ENCODE measurements around the gene SIPA1L2.

DNA sequence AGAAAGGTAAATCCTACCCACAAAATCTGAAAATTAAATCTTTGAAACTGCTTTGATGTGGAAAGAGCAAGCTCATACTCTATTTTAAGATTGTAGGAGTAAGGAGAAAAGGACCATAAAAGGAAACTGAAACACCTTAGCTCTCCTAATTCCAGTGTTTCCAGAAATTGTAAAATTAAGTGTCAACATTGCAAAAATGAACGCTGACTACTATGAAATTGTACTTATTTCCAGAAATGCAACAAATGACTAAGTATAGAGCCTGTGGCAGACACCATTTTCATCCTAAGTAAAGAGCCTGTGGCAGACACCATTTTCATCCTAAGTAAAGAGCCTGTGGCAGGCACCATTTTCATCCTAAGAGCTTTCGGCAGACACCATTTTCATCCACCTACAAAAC is 6.9 kb upstream of the SIPA1L2 start:
- TF ChIP-seq CTCF (IDR thresholded peaks at IDR 0.05; ENCODE audit: insufficient read depth, low read length, poor library complexity, severe bottlenecking), result no peak
- no peak for TF ChIP-seq EZH2phosphoT487 (conservative IDR thresholded peaks at IDR 0.05; ENCODE audit: low read length)

All from SU-DHL-6 (cell line).